HG02571 (cell line): ENCODE measurements around the gene TBXAS1.

Source experiments
- ATAC-seq: cut with Tn5 transposase; IDR thresholded peaks from one replicate; pipeline ENCODE4 v1.9.1; 2021; ENCODE audit warnings: mild to moderate bottlenecking, moderate library complexity; ENCODE audit not compliant: unreplicated experiment

TBXAS1 gene

GRCh38 chr7:139942636-139943035 lies 113.6 kb downstream of the TBXAS1 start:
- ATAC-seq: no peak

DNA sequence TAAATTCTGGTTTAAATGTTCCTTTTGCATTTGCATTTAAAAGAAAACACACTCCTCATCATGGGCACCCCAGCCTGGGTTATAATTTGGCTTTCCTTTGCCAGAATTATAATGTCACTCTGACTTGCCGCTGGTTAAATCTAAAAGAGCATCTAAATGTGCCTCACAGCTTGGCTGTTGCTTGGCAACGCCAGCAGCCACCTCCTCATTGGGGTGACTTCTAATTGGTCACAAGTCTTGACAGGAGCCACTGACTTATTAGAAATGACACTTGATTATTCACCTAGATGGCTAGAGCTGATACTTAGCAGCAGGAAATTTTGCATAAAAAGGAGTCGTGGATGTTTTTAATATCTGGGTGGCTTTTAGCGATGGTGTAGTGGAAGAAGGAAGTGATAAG lies 114.3 kb downstream of the TBXAS1 start:
- no peak for ATAC-seq

DNA sequence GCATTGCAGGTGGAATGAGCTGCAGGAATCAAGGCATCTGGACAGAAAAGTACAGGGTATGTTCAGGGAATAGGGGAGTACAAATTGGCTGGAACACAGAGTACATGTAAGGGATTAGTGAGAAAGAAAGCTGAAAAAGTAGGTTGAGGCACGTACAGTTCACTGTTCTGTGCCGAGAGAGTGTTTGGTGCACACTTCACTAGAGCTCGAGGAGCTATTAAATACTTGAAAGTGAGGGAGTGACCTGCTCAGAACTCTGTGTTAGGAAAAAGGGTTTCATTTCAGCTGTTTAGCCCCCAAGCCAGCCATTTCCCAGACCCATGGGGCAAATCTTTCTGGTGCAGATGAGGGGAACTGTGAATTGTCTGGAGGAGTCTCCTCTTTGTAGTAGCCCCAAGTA lies 115.2 kb downstream of the TBXAS1 start:
- no peak for ATAC-seq

GRCh38 chr7:139946533-139946932 lies 117.5 kb downstream of the TBXAS1 start:
- no peak for ATAC-seq

DNA sequence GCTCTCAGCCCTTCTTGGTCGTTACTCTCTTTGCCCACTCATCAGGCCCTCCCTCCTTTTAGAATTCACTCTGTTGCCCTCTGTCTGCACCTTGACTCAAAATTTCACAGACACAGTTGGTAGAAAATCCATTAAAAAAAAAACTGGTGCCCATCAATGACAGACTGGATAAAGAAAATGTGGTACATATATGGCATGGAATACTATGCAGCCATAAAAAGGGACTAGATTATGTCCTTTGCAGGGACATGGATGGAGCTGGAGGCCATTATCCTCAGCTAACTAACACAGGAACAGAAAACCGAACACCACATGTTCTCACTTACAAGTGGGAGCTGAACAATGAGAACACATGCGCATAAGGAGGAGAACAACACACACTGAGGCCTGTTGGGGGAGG lies 118.0 kb downstream of the TBXAS1 start:
- no peak for ATAC-seq

- ATAC-seq: no peak
Measured at GRCh38 chr7:139948167-139948566, 119.1 kb downstream of the TBXAS1 start.

DNA sequence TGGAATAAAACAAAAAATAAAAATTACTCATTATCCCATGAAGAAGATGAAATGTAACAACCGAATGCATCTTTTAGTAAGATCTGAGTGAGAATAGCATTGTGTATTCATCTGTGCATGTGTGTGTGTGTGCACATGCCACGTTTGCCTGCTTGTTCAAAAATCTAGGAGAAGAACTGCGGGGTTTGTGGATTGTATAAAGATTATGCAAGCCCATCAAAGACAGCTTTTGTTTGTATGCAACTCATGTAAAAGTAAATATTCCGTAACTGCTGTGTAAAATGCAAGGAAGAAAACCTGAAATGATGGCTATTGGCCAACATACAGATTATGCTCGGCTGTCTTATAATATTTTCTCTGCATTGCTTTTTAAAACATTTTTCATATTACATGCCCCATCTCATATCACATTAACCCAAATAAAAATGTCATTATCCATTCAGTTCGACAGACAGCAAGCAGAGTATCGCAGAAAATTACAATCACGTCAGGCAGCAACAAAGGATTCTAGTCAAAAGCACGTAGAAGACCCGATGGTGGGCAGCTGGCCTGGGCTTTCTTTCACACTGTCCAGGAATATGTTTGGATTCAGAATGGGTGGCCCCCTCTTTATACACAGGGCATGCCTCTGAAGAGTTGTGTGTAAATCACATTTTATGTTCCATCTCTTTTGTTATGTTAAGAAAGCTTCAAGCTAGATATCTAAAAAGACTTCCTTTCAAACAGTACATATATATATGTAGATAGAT lies 119.7 kb downstream of the TBXAS1 start:
- no peak for ATAC-seq

GRCh38 chr7:139949629-139950028 lies 120.6 kb downstream of the TBXAS1 start:
- no peak for ATAC-seq

GRCh38 chr7:139950881-139951525 lies 121.9 kb downstream of the TBXAS1 start:
- no peak for ATAC-seq

DNA sequence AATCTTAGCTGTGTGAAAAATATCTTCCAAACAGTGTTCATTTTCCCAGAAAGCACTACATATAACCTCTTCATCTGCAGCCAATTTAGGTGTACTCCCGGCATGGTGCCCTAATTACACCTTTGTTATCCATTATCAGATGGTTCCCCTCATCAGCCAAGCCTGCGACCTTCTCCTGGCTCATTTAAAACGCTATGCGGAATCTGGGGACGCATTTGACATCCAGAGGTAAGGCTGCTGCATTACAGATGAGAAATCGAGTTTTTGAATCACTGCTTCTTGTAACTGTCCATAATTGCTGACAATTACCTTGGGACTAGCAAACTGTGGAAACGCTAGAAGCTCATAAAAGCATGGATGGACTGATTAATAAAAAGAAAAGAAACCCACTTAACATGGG lies 124.2 kb downstream of the TBXAS1 start:
- ATAC-seq: no peak

- no peak for ATAC-seq
Measured at GRCh38 chr7:139955109-139955820, 126.2 kb downstream of the TBXAS1 start.

- ATAC-seq: no peak
Measured at GRCh38 chr7:139958599-139959284, 129.7 kb downstream of the TBXAS1 start.

DNA sequence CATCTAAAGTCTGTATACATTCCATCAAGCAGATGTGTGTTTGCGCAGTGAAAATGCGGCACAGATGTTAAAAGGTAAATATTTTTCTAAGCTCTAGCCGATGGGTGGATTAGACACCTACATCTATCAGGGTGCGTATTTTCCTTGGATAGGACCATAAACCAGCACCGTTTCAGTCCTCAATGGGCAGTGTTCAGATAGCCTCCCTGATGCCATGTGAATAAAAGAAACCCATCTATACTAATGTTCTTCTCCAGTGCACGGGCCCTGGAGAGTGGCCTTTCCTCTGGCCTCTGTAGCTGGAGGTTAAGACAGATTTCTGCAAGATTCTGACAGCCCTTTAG lies 130.2 kb downstream of the TBXAS1 start:
- ATAC-seq: no peak

GRCh38 chr7:139959718-139960117 lies 130.7 kb downstream of the TBXAS1 start:
- no peak for ATAC-seq

- no peak for ATAC-seq
Measured at GRCh38 chr7:139960157-139960556, 131.1 kb downstream of the TBXAS1 start.

DNA sequence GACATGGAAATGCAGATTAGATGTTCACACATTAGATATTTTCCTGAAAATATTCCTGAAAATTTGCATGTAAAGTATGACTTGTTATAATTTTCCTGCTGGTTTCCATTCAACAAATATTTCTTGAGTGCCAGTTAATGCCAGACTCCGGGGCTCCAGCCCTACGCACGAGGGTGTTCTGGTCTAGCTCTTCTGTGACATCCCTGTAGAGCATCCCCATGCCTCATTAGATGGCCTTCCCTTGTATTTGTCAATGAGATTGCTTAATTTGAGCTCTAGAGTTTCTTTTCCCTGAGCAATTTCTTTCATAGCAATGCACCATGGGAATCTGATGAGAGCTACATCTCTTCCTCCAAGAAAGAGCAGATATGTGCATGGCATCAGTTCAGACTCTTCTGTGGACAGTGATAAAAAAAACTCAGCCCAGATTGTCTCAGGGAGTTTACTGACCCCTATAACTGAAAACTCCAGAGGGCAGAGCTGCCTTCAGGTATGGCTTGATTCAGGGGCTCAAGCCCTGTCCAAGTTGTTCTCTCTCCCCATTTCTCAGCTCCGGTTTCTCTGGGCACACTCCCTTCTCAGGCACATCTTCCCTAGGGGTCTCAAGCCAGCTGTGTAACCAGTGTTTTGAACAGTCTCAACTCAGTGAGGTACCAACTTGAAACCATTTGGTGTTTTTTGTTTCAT lies 137.0 kb downstream of the TBXAS1 start:
- ATAC-seq: no peak

DNA sequence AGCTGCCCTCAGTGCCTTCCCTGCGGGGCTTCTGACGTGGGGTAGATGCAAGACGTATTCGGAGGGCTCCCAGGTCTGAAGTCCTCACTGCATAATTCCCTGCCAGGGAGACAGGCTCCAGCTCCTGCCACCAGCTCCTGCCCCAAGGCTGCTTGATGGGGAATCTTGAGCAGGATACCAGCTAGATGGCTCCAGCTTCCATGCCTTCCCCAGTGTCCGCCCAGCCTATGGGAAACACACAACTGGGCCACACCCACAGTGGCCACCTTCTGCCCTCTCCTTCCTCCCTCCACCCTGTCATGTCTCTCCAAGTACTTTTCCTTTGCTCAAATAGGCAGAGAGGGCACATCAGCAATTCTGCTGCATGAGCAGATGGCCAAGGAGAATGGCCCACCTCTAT lies 137.9 kb downstream of the TBXAS1 start:
- ATAC-seq: no peak

DNA sequence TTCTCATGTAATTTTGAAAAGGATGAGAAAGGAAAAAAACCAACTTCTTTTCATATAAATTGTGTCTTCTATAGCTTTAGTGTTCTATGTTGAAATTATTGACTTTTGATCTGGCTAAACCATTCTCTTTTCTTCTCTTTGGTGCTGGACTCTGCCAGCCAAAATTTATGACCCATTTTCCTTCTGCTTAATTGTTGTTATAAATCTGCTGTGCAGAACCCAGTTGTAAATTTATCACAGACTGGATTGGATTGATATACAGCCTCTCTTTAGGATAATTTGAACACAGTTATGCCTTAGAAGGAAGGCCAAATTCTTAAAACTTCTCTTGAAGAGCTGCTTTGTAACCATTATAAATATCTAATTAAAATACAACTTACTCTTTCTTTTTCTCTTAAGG lies 139.9 kb downstream of the TBXAS1 start:
- ATAC-seq: no peak

DNA sequence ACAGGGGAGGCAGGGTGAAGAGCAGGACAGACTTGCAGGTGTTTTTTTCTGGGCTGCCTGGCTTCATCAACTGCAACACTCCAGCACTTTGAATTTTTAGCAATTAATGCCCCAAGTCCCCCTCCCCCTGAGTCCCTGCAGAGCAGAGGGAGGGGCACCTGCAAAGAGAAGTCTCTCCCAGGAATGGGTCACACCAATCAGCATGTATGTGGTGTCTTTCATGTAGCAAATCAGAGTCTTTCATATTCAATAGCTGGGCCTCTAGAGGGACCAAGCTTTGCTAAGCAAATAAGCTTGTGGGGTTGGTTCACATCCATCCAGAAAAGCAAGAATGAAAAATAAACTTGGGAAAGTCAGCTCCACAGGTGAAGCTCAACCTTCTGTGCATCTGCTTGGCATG lies 143.0 kb downstream of the TBXAS1 start:
- ATAC-seq: no peak

- no peak for ATAC-seq
Measured at GRCh38 chr7:139973101-139974050, 144.3 kb downstream of the TBXAS1 start.
